ENCODE results near the gene PMEL.

The PMEL gene

DNA sequence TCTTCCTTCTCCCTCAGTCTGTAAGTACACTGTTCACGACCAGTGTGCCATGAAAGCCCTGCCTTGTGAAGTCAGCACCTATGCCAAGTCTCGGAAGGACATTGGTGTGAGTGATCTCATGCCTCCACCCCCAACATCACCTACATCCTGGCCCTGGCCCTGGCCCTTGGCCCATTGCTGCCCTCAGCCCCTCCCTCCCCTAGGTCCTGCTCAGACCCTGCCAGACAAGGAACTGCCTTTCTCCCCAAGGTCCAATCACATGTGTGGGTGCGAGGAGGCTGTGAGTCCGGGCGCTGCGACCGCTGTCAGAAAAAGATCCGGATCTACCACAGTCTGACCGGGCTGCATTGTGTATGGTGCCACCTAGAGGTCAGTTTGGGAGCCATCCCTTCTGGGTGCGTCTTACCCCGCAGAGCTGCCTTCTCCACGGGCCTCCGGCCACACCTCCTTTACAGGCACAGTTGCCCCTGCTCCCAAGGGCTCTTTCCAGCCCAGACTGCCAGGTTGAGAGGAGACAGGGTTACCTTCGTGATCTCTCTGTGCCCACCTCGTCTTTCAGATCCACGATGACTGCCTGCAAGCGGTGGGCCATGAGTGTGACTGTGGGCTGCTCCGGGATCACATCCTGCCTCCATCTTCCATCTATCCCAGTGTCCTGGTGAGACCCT, 25.6 kb downstream of the PMEL start:
- DNase-seq (ENCODE audit: insufficient read length, low spot score) (no peak), FAIRE-seq (no peak)
- TF ChIP-seq, protein P1, sequence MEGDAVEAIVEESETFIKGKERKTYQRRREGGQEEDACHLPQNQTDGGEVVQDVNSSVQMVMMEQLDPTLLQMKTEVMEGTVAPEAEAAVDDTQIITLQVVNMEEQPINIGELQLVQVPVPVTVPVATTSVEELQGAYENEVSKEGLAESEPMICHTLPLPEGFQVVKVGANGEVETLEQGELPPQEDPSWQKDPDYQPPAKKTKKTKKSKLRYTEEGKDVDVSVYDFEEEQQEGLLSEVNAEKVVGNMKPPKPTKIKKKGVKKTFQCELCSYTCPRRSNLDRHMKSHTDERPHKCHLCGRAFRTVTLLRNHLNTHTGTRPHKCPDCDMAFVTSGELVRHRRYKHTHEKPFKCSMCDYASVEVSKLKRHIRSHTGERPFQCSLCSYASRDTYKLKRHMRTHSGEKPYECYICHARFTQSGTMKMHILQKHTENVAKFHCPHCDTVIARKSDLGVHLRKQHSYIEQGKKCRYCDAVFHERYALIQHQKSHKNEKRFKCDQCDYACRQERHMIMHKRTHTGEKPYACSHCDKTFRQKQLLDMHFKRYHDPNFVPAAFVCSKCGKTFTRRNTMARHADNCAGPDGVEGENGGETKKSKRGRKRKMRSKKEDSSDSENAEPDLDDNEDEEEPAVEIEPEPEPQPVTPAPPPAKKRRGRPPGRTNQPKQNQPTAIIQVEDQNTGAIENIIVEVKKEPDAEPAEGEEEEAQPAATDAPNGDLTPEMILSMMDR (IDR thresholded peaks at IDR 0.05; ENCODE audit: insufficient read depth, missing control alignments) = peak; percentile 85

DNA sequence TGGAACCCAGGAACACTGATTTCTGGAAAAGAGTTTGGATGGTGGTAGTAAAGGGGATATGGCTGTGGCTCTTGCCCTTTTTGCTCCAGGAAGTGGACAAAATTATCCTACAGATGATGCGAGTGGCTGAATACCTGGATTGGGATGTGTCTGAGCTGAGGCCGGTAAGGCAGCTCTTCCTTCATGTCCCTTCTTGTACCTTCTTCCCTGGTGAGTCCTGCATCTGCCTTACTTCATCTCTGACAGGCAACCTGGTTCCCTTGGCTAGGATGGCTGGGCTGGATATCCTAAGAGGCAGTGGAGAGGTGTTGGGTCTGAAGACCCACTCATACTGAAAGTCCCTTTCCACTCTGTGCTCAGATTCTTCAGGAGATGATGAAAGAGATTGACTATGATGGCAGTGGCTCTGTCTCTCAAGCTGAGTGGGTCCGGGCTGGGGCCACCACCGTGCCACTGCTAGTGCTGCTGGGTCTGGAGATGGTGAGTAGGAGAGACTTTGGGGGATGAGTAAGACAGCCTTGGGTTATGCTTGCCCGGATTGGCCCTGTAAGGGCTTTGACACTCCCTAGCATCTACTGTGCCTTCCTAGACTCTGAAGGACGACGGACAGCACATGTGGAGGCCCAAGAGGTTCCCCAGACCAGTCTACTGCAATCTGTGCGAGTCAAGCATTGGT, 26.9 kb downstream of the PMEL start:
- no peak for FAIRE-seq
- TF ChIP-seq, protein P1 (IDR thresholded peaks at IDR 0.05; ENCODE audit: insufficient read depth, missing control alignments) = no peak

GRCh38 chr12:55937981-55938380, 27.9 kb downstream of the PMEL start:
- TF ChIP-seq, protein P1 (IDR thresholded peaks at IDR 0.05; ENCODE audit: insufficient read depth, missing control alignments) = no peak
- DNase-seq (ENCODE audit: insufficient read length, low spot score) = no peak
- no peak for FAIRE-seq

More for the DNA sequence above, 26.9 kb downstream of the PMEL start:
- DNase-seq (ENCODE audit: insufficient read length, low spot score) = no peak

DNA sequence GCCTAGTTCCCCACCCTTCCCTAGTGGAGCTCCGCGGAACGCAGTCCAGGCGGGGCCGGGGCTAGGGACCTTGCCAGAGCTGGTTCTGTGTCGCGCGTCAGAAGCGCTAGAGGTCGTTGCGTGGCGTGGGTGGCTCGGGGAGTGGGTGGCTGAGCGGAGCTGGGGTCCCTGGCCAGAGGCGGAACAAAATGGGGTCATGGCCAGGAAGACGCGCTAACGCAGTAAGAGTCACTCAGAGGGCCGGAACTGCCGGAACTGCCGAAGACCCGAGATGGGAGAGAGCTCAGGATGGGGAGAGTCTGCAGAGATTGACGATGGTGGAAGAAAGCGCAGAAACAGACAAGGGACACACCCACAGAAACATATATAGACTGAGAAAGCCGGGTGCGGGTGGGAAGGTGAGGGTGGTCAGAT, 30.1 kb downstream of the PMEL start:
- TF ChIP-seq, protein P1 (IDR thresholded peaks at IDR 0.05; ENCODE audit: insufficient read depth, missing control alignments) = no peak
- FAIRE-seq (no peak), DNase-seq (ENCODE audit: insufficient read length, low spot score) (no peak)

GRCh38 chr12:55934773-55935172, 31.1 kb downstream of the PMEL start:
- FAIRE-seq = no peak
- TF ChIP-seq, protein P1 (IDR thresholded peaks at IDR 0.05; ENCODE audit: insufficient read depth, missing control alignments) = no peak
- DNase-seq (ENCODE audit: insufficient read length, low spot score) = no peak

GRCh38 chr12:55933799-55934742, 31.8 kb downstream of the PMEL start:
- DNase-seq (ENCODE audit: insufficient read length, low spot score) (no peak), FAIRE-seq (no peak)
- TF ChIP-seq, protein P1 (IDR thresholded peaks at IDR 0.05; ENCODE audit: insufficient read depth, missing control alignments) = no peak
